DMS79 (cell line): ENCODE data around the gene TAF11L7.
"Not testable (repeated sequence)": the region's sequence is repeated elsewhere in the genome, so short reads cannot be mapped to it uniquely, and the experiment has no call there.

Experiments
- DNase-seq: peaks from one replicate; lab custom pipeline; 2025; lab: John Stamatoyannopoulos, UW

TAF11L7 gene

GRCh38 chr5:17585658-17586057 is at the start of gene TAF11L7:
Gene TAF11L7, minus strand, starts transcription at chr5:17585758.
- DNase-seq: not testable (repeated sequence)

- DNase-seq: no peak
These were observed 48.6 kb upstream of the TAF11L7 start, which contains the start of gene TAF11L14 for GRCh38 chr5:17634160-17634559. Gene TAF11L14, plus strand, starts transcription at chr5:17634460.

- DNase-seq: not testable (repeated sequence)
These were observed 46.2 kb upstream of the TAF11L7 start, which contains the start of gene TAF11L13 for GRCh38 chr5:17631788-17632187. Gene TAF11L13, plus strand, starts transcription at chr5:17632088.

GRCh38 chr5:17625686-17626085 is 40.1 kb upstream of the TAF11L7 start:
- DNase-seq: no peak

- no peak for DNase-seq
These were observed 35.1 kb upstream of the TAF11L7 start for GRCh38 chr5:17620627-17621026.

- no peak for DNase-seq
These were observed 33.8 kb upstream of the TAF11L7 start for GRCh38 chr5:17619354-17619753.

GRCh38 chr5:17614872-17615605 is 29.5 kb upstream of the TAF11L7 start:
- DNase-seq: no peak

- DNase-seq: not testable (repeated sequence)
These were observed 24.5 kb upstream of the TAF11L7 start, which contains the start of gene TAF11L12 for GRCh38 chr5:17610092-17610491. Gene TAF11L12, plus strand, starts transcription at chr5:17610392.

- not testable (repeated sequence) for DNase-seq
These were observed 21.9 kb upstream of the TAF11L7 start for GRCh38 chr5:17607461-17607860.

GRCh38 chr5:17604951-17605350 is 19.4 kb upstream of the TAF11L7 start:
- no peak for DNase-seq

- not testable (repeated sequence) for DNase-seq
These were observed 18.3 kb upstream of the TAF11L7 start, which contains the start of gene TAF11L11 for GRCh38 chr5:17603880-17604279. Gene TAF11L11, plus strand, starts transcription at chr5:17604183.

GRCh38 chr5:17597728-17598127 is 12.2 kb upstream of the TAF11L7 start, which contains the start of gene TAF11L10:
Gene TAF11L10, minus strand, starts transcription at chr5:17597828.
- not testable (repeated sequence) for DNase-seq

GRCh38 chr5:17594255-17594654 is 8.7 kb upstream of the TAF11L7 start, which contains the start of gene TAF11L9:
Gene TAF11L9, minus strand, starts transcription at chr5:17594394.
- not testable (repeated sequence) for DNase-seq

- not testable (repeated sequence) for DNase-seq
These were observed 5.3 kb upstream of the TAF11L7 start, which contains the start of gene TAF11L8 for GRCh38 chr5:17590860-17591259. Gene TAF11L8, minus strand, starts transcription at chr5:17590960.
